ENCODE measurements around the gene EPHA6. TPM values are rescaled to one million over a fixed set of nuclear protein-coding genes. Genes with fewer than 3 reads are reported as not detected.

The EPHA6 gene
- total RNA-seq, 1 donor from 2014 or later = 1.2 TPM

GRCh38 chr3:97070302-97070701, 255.9 kb downstream of the EPHA6 start:
- Histone ChIP-seq H3K4me1 (no peaks in the 10 kb centered on the region), H3K36me3 (no peaks in the 10 kb centered on the region), H3K27ac (no peak overlapping the region), H3K4me3 (no peak overlapping the region), H3K27me3 (no peaks in the 10 kb centered on the region), H3K9me3 (no peaks in the 10 kb centered on the region)
- DNase-seq (ENCODE audit: extremely low spot score in 2 of 2) = no peak
- TF ChIP-seq POLR2A (IDR thresholded peaks at IDR 0.05) = no peak
- no peak for TF ChIP-seq POLR2AphosphoS5 (IDR thresholded peaks at IDR 0.05; ENCODE audit: insufficient read depth in 1 of 2, low read depth in 1 of 2)
- TF ChIP-seq CTCF (IDR thresholded peaks at IDR 0.05) = no peak
- intact Hi-C loops (cut with DNase I) = no loop called here

GRCh38 chr3:97074546-97074945, 260.2 kb downstream of the EPHA6 start:
- H3K27me3 ChIP-seq = no peaks in the 10 kb centered on the region
- H3K9me3 ChIP-seq = no peaks in the 10 kb centered on the region
- no peaks in the 10 kb centered on the region for H3K4me1 ChIP-seq
- H3K4me3 ChIP-seq = no peak overlapping the region
- no peak for DNase-seq (ENCODE audit: extremely low spot score in 2 of 2)
- TF ChIP-seq CTCF (IDR thresholded peaks at IDR 0.05) (no peak), POLR2AphosphoS5 (IDR thresholded peaks at IDR 0.05; ENCODE audit: insufficient read depth in 1 of 2, low read depth in 1 of 2) (no peak), POLR2A (IDR thresholded peaks at IDR 0.05) (no peak)
- no peaks in the 10 kb centered on the region for H3K36me3 ChIP-seq
- intact Hi-C loops (cut with DNase I) = no loop called here
- no peak overlapping the region for H3K27ac ChIP-seq

- no peaks in the 10 kb centered on the region for H3K27me3 ChIP-seq
- no peak for DNase-seq (ENCODE audit: extremely low spot score in 2 of 2)
- intact Hi-C loops (cut with DNase I) = no loop called here
These were observed 262.3 kb downstream of the EPHA6 start for GRCh38 chr3:97076673-97077072.

GRCh38 chr3:97089621-97090020, 275.2 kb downstream of the EPHA6 start:
- TF ChIP-seq CTCF (IDR thresholded peaks at IDR 0.05) (no peak), POLR2A (IDR thresholded peaks at IDR 0.05) (no peak), POLR2AphosphoS5 (IDR thresholded peaks at IDR 0.05; ENCODE audit: insufficient read depth in 1 of 2, low read depth in 1 of 2) (no peak)
- intact Hi-C loops (cut with DNase I) = no loop called here
- Histone ChIP-seq H3K4me3 (no peak overlapping the region), H3K9me3 (no peaks in the 10 kb centered on the region), H3K4me1 (no peaks in the 10 kb centered on the region), H3K27ac (no peak overlapping the region), H3K36me3 (no peaks in the 10 kb centered on the region), H3K27me3 (no peaks in the 10 kb centered on the region)
- no peak for DNase-seq (ENCODE audit: extremely low spot score in 2 of 2)

More at GRCh38 chr3:97076673-97077072, 262.3 kb downstream of the EPHA6 start:
- TF ChIP-seq POLR2AphosphoS5 (IDR thresholded peaks at IDR 0.05; ENCODE audit: insufficient read depth in 1 of 2, low read depth in 1 of 2) (no peak), CTCF (IDR thresholded peaks at IDR 0.05) (no peak), POLR2A (IDR thresholded peaks at IDR 0.05) (no peak)
- no peaks in the 10 kb centered on the region for H3K36me3 ChIP-seq
- H3K27ac ChIP-seq = no peak overlapping the region
- H3K4me1 ChIP-seq = no peaks in the 10 kb centered on the region
- no peaks in the 10 kb centered on the region for H3K9me3 ChIP-seq
- H3K4me3 ChIP-seq = no peak overlapping the region

GRCh38 chr3:97102641-97103040, 288.2 kb downstream of the EPHA6 start:
- intact Hi-C loops (cut with DNase I) = no loop called here

More at GRCh38 chr3:97102641-97103040, 288.2 kb downstream of the EPHA6 start:
- no peaks in the 10 kb centered on the region for H3K27me3 ChIP-seq
- no peak for DNase-seq (ENCODE audit: extremely low spot score in 2 of 2)
- no peaks in the 10 kb centered on the region for H3K36me3 ChIP-seq
- no peaks in the 10 kb centered on the region for H3K9me3 ChIP-seq
- TF ChIP-seq POLR2AphosphoS5 (IDR thresholded peaks at IDR 0.05; ENCODE audit: insufficient read depth in 1 of 2, low read depth in 1 of 2) (no peak), POLR2A (IDR thresholded peaks at IDR 0.05) (no peak), CTCF (IDR thresholded peaks at IDR 0.05) (no peak)
- no peak overlapping the region for H3K27ac ChIP-seq
- H3K4me1 ChIP-seq = no peaks in the 10 kb centered on the region
- H3K4me3 ChIP-seq = no peak overlapping the region
